AG09309 (cell line): ENCODE results near the gene SLC16A7.

ENCODE experiments used
- DNase-seq: peaks from one replicate; pipeline ENCODE4 v3.0.0-alpha.2; 2010; ENCODE audit warnings: low read depth
- H3K4me3 ChIP-seq: 2 replicates; pipeline ENCODE4 v1.5.1; 2011; ENCODE audit warnings: mild to moderate bottlenecking, low read depth, low read length, moderate library complexity; ENCODE audit not compliant: control insufficient read depth
- CTCF ChIP-seq: IDR thresholded peaks from 2 replicates; pipeline ENCODE4 v1.5.1; 2011; ENCODE audit warnings: mild to moderate bottlenecking, low read depth, low read length, inconsistent platforms; ENCODE audit not compliant: insufficient read depth, control insufficient read depth; ENCODE audit errors: missing control alignments

The SLC16A7 gene

GRCh38 chr12:59619461-59620240 is 23.8 kb downstream of the SLC16A7 start:
- TF ChIP-seq CTCF: no peak
- no peak for DNase-seq
- no peak overlapping the region for H3K4me3 ChIP-seq

- no peak overlapping the region for H3K4me3 ChIP-seq
- no peak for DNase-seq
- no peak for TF ChIP-seq CTCF
These were observed 24.5 kb downstream of the SLC16A7 start for GRCh38 chr12:59620326-59620725.

GRCh38 chr12:59624732-59625460 is 29.1 kb downstream of the SLC16A7 start:
- TF ChIP-seq CTCF: no peak
- no peak overlapping the region for H3K4me3 ChIP-seq
- DNase-seq: no peak

GRCh38 chr12:59626382-59626781 is 30.6 kb downstream of the SLC16A7 start:
- DNase-seq: peak; percentile 5
- no peak for TF ChIP-seq CTCF
- no peak overlapping the region for H3K4me3 ChIP-seq

- H3K4me3 ChIP-seq: no peak overlapping the region
- DNase-seq: no peak
- TF ChIP-seq CTCF: no peak
These were observed 31.8 kb downstream of the SLC16A7 start for GRCh38 chr12:59627582-59627981.

GRCh38 chr12:59629890-59630289 is 34.1 kb downstream of the SLC16A7 start:
- no peak for DNase-seq
- H3K4me3 ChIP-seq: no peak overlapping the region
- no peak for TF ChIP-seq CTCF

- no peak overlapping the region for H3K4me3 ChIP-seq
- peak; percentile 29 for DNase-seq
- TF ChIP-seq CTCF: no peak
These were observed 36.6 kb downstream of the SLC16A7 start for GRCh38 chr12:59632408-59632807.
